SKM-1 (cell line): Measurements from ENCODE around the gene TECPR2.

Experiments
- DNase-seq: peaks from one replicate; lab custom pipeline; 2025; ENCODE audit not compliant: unreplicated experiment; lab: John Stamatoyannopoulos, UW

The TECPR2 gene

DNA sequence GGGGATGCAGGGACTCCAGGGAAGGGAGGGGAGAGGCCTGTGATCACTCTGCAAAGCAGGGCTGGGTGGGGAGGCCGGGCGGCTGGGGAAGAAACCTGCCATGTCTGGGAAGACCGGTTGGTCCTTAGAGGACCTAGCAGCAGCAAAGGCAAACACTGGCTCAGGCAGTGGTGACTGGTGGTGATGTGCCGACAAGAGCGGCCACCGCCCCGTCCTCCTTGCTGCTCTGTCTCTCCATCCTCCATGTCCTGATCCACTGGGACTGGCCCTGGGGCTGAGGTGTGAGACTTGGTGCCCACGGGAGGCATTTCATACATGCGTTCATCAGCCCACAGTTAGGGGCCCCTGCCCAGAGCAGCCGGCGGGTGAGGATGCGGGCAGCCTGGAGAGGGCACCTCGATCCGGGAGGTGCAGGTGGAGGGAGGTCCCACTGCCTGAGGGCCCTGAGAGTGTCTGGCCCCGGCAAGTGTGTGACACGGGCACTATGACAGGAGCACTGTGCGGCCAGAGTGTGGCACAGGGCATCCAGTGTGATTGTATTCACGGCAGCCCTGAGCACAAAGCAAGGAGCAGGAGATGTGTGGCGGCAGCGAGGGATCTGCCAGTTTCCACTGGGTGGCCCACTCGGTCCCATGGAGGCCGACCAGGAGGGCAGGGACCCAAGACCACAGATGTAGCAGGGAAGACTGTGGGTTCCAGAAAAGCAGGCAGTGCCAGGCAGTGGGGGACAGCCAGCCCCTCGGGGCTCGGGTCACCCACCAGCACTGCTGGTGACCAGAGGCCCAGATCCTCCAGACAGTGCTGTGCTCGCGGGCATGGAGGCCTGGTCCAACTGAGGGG lies 133.0 kb downstream of the TECPR2 start:
- no peak for DNase-seq

DNA sequence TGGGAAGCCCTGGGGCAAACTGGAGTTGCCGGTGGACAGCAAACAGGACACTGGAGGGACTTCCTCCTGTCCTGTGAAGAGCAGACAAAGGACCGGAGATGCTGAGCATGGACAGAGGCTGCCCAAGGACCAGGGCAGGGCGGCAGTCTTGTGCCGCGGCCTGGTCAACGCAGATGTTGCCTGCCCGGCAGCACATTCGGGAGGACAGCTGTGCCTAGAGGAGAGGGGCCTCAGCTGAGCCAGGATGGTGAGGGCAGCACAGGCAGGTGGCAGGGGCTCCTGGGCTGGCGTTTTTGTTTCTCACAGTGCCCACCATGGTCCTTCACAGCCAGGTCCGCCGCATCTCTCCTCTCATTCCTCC lies 133.6 kb downstream of the TECPR2 start:
- no peak for DNase-seq

DNA sequence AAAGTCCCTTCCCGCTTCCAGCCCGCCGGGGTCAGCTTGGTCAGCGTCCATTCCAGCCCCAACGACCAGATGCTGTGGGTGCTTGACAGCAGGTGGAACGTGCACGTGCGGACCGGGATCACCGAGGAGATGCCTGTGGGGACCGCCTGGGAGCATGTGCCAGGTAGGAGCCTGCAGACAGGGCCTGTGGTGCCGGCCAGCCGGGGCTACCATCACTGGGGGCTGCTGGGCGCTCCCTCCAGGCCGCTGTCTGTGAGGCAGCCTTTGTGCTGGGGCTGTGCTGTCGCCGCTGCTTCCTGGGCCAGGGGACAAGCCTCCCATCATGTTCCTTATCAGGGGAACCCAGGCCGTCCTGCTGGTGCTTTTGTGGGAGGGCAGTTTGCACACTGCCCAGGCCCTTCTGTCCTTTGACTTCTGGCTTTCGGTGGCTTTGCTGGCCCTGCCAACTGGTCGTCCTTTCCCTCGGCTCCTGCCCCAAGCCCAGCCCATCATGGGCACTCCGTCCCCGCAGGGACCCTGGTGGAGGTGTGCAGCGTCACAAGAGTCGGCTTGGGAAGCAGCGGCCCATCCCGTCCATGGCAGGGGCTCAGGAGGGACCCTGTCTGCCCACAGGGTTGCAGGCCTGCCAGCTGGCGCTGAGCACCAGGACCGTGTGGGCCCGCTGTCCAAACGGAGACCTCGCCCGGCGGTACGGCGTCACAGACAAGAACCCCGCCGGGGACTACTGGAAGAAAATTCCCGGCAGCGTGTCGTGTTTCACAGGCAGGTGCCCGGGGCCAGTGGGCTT lies 134.4 kb downstream of the TECPR2 start:
- no peak for DNase-seq

DNA sequence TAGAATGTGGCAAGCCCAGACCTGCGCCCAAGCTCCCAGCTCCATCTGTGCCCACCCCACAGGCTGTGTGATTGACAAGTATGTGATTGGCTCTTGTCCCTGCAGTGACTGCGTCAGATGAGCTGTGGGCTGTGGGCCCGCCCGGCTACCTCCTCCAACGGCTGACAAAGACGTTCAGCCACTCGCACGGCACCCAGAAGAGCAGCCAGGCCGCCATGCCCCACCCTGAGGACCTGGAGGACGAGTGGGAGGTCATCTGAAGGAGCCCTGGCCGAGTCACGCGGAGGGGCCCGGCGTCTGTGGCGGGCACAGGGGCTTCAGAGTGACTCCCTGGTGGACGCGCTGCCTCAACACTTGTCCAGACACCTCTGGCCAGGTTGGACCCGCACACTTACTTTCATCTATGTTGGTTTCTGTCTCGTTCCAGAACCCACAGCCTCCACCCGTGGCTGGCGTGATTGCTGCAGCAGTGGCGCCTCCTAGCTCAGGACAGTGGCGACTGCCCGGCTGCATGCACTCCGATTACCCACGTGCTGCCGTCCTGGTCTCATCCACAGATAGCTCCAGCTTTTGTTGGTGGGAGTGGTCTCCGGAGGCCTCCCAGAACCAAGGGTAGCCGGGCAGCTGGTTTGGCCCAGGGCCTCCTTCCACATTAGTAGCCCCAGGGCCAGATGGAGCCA lies 135.4 kb downstream of the TECPR2 start:
- DNase-seq, result no peak

DNA sequence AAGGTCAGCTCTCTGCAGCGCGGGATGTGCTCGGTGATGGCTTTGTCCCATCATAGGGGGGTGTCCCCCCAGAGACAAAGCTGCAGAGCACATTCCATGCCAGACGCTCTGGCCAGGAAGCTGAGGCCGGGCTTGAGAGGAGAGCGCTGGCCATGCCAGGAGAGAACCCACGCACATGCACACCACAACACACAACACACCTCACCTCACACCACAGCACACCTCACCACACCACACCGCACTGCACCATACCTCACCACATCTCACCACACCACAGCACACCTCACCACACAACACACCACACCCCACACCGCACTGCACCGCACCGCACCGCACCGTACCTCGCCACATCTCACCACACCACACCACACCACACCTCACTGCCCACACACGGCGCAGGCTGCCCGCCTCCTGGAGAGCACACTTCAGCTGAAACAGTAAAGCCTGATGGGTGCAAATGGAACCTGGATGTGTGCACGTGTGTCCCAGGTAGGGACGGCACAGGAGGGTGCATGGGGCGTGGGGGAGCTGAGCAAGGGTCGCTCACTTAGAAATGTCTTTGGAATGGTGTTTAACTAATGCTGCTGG lies 136.0 kb downstream of the TECPR2 start:
- no peak for DNase-seq

DNA sequence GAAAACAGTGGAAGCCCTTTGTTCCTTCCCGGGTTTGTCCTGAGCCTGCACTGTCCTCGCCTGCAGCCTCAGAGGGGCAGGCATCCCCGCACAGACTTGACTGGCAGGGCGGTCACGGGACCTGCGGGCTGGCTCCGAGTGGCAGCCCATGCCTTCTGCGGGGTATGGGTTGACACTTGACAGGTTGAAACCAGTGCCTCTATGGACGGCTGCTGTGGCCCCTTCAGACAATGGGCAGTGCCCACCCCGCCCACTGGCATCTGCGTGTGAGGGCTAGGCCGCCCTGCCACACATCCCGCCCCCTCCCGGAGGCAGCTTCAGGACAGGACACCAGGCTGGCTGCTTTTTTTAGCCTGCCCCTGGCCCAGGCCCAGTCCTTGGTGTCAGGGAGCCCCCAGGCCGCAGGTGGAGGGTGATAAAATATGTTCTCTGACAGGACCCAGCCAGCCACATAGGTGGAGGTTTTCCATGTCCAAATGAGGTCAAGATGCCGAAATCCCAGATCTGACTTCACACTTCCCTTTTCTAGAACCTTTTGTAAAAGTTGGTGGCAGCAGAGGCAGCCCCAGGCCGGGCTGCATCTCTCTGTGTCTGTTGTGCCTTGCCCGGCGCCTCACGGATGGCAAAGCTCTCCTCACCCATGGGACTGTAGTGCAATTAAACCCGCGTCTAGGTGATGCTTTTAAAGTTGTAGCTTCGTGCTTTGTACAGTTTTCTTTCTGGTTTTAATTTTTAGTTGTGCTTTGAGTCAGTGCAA lies 136.8 kb downstream of the TECPR2 start:
- no peak for DNase-seq

DNA sequence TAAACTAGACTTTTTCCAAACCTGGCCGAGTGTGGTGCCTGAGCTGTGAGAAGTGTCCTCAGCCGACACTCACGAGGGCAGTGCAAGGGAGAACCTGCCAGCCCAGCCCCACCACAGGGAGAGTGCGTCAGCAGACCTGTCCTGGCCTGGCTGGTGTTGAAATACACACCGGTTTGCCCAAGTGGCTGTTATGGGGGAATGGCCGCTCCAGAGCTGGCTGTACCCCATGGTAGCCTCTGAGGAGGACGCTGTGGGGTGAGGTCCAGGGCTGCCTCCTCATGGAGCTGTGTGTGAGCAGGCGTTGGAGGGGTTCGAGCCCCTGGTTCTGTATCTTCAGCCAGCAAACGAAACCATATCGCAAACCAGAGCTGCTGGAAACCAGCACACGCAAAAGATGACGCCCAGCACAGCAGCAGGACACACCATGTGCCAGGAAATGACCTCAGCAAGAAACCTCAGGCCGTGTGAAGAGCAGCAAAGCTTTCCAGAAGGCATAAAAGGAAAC lies 137.5 kb downstream of the TECPR2 start:
- no peak for DNase-seq

DNA sequence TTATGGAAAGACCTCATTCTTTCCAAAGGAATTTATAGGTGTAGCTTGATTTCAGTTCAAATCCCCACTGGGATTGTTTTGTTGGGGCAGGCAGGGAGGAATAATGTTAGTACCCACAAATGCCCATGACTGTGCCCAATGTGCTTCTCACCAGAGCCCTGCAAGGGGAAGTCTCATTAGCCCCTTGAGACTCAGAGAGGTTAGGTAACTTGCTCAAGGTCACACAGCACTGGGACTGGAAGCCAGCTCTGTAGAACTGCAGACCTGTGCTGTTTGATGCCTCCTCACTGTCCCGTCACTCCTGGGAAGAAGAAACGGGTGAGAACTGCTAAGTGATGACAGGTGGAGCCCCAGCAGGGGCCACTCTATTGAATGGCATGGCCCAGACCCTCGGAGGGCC lies 138.0 kb downstream of the TECPR2 start:
- no peak for DNase-seq

DNA sequence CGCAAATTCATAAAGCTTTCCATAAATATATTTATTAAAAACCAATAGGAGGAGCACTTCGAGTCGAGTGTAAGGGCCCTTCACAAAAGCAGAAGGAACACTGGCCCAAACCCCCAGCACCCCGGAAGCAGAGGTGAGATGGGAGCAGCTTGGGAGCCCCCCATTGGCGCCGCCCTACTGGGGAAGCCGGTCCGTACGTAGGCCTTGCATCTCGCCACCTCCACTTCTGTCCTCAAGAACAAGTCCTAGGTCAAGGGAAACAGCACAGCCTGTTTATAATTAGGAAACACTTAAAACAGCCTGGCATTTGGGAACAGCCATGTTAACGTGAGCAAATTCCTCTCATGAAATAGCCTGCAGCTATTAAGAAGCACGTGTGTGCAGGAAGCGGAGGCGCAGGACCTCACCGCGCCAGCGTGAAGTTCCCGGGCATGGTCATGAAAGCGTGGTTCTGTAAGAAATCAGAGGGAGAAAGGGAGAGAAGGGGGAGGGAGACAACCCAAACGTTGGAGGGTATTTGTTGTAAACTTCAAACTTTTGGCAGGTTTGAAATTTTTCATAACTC lies 139.1 kb downstream of the TECPR2 start:
- no peak for DNase-seq

DNA sequence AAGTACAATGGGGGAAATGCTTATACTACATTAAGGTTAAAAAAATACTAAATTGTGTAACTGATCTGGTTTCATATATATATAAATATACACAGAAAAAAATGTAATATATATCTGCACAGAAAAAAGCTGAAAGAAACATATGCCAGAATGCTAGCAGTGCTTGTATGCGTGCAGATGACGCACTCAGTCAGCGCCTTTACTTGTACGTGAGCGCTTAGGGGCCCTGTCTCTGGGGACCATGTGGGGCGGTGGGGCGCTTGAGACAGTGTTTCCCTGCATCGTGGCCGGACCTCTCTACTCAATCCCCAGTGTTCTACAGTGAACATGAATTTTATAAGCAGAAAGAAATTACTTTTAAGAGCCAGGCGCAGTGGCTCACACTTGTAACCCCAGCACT lies 139.8 kb downstream of the TECPR2 start:
- no peak for DNase-seq

DNA sequence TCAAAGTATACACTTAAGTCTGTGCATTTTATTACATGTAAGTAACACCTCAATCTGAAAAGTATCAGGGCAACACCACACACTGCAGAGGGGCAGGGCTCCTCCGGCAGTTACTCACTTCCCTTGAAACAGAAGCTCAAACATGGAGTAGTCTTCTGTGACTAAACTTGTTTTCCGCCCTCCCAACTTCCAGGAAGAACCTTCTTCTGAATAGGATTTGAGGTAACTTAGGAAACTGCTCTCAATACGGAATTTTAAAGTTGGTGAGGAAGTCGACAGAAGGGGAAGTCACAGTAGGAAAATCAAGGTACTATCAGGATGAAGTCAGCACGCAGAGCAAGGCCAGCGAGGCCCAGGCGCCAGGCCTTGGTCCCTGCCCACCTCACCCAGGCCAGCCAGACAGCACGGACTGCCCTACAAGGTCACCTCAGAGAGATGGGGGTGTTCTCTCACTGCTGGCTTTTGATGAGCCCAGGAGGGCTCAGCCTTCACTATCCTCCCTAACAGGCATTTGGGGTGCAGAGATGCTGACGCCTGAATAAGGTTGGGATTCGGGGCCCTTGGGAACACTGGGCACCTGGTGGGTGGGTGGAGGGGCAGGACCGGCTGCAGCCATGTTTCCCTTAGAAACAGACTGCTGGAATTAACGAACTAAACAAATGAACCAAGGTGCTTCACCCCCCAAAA lies 141.0 kb downstream of the TECPR2 start:
- no peak for DNase-seq

DNA sequence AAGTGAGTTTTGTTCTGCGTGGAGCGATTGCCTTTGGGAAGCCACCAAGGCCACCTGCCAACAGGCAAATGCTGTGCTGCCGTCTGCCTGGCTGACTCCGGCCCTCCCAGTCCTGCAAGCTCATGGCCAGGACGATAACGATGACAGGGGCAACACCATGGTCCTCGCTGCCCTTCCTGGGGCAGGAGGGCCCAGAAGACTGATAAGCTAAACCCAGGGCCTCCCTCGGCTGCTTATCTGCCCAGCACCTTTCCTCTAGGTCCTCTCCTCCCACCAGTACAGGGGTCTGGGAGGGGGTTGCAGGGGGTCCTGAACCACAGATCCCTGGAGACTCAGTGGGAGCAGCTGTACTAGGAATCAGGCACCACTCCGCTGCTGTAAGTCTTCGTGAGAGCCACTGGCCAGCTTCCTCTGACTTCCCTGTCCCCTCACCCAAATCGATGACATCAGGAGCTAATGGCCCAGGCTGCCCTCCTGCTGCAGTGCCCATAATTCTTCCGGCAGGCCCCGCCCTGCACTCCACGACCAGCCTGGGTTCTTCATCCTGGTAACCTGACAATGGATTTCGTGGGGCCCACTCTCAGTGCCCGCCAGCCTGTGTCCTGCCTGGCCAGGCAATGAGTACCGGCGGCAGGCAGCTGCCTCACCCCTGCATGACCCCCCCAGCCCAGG lies 141.7 kb downstream of the TECPR2 start:
- DNase-seq, result no peak

DNA sequence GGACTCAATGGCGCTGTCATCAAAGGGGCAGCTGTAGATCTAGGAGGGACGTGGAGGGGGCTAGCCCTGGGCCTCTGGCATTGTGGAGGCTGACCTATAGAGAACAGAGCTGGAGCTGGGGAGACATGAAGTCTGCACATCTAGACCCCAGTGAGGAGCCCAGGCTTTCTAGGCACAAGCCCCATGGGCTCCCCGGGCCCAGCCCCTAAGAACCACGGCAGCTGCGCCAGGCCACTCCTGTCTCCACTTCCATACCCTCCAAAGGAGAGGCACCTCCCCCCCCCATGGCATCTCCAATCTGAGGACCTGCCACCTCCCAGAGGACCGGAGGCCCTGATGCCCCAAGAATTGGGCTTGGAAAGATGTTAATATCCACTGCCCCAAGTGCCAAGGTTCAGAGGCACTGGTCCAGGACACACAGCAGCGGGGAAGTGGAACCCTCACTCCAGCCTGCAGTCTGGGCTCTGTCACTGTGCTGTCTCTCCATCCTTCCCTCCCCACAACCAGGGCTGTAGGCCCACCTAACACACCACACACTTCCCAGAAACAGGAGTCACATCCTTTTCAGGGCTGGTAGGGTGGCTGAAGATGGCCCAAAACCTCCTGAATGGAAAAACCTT lies 142.4 kb downstream of the TECPR2 start:
- no peak for DNase-seq

DNA sequence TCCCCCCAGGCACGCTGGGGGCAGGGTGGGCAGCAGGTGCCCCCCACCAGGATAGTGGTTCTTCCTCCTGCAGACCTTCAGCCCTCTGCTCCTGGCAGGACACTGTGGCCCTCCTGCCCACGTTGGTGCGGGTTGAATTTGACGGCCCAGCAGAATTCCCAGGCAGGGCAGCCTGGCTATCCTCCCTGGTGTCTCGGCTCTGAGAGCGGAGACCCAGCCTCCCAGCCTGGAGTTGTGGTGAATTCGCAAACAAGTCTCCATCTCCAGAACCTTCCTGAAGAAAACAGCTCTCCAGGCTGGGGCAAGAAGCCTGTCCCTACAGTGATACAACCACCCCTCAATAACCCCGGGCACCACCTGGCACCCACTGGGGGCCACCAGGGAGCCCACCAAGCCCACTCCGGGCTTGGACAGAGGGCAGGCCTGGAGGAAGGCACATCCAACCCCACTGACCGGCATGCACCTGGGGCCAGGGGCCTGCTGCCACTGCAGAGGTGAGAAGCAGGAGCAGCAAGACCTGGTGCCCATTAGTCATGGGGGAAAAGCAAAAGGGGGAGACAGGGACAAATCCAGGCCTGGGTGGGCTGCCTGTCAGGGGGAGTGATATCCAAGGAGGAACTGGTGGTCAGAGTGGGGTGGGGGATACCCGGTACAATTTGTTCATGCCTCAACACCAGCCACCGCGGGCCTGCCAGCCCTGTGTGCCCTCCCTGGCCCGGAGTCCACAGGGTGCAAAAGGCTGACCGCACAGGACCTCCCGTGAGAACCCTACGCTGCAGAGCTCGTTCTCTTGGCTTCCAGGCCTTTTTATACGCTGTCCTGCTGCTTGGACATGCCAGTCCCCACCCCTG lies 143.3 kb downstream of the TECPR2 start:
- DNase-seq, result no peak

DNA sequence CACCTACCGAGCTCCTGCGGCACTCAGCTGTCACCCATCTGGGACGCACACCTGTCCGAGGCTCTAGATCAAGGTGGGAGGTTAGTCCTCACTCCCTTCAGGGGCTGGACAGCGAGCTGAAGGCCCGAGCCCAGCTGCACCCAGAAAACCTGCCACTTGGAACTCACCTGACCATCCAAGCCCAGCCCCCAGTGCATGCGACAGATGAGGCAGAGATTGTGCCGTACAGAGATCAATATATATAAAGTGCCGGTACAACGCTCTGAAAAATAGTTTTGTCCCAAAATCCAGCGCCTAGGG lies 143.8 kb downstream of the TECPR2 start:
- no peak for DNase-seq

DNA sequence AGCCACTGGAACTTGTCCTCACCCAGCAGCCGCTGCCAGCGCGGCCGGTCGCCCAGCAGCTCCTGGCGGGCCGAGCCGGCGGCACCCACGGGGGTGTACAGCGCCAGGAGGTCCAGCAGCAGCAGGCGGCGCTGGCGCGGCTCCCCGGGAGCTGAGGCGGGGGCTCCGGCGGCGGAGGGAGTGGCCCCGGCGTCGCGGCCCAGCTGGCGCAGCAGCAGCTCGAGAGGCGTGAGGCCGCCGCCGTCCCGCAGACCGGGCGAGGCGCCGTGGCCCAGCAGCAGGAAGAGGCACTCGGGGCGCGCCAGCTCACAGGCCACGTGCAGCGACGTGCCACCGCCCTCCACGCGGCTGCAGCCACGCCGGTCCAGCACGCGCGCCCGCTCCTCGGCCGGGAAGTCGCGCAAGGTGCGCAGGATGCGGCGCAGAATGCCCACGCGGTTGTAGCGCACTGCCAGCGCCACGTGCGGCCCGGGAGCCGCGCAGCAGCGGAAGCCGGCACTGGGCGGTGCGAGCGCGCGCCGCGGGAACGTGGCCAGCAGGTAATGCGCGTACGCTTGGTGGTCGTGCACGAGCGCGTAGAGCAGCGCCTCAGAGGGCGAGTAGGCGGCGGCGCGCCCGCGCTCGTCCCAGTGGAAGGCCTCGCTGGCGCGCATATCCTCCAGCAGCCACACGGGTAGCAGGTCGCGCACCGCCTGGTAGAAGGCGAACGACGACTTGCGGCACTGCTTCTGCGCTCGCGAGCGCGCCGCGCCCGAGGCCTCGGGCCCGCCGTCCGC lies 144.5 kb downstream of the TECPR2 start:
- no peak for DNase-seq

DNA sequence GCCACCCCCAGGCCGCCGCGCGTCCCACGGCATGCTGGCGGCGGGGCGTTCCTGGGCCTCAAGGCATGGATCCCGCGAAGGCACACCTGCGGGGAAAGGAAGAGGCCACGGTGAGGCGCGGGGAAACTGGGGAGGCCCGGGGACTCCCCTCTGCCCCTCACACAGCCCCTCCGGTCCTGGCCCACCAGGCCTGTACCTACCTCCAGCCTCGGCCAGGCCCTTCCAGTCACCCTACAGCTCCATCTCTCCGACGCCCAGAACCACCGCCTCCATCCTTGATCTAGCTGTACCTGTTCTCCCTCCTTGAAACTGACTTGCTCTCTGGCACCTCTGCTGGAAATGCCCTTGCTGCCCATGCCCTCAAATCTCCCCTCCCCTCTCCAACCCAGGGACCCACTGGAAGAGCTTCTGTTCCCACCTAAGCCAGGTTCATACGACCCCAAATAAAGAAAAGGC lies 145.1 kb downstream of the TECPR2 start:
- DNase-seq, result no peak
